Renal cortical epithelial cell (primary cell): ENCODE results near the gene WDR90. TPM values are rescaled to one million over a fixed set of nuclear protein-coding genes. Genes with fewer than 3 reads are reported as not detected.

Experiments used
- DNase-seq: peaks from one replicate; pipeline ENCODE4 v3.0.0-alpha.2; 2011; ENCODE audit warnings: low read depth
- total RNA-seq: library from RNA; depleted of rRNA; stranded (reverse); fragments of >200 nt; gene quantifications from 2 replicates; pipeline ENCODE4 v1.2.3, GENCODE V29; 2014

WDR90 gene
- total RNA-seq, 1 donor from 2014 or later = 18.5 TPM

DNA sequence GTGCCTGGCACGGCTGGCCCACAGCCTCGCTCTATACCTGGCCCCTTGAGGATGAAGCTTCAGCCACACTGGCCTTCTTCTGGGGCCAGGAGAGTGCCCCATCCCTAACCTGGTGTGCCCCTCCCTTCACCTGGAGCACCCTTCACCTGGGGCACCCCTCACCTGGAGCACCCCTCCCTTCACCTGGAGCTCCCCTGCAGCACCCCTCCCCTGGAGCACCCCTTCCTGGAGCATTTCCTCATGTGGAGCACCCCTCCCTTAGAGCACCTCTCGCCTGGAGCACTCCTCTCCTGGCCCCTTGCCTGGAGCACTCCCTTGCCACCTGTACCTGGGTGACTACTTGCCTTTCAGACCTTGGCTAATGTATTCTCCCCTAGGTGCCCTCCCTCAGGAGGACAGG lies 58.9 kb downstream of the WDR90 start:
- no peak for DNase-seq

DNA sequence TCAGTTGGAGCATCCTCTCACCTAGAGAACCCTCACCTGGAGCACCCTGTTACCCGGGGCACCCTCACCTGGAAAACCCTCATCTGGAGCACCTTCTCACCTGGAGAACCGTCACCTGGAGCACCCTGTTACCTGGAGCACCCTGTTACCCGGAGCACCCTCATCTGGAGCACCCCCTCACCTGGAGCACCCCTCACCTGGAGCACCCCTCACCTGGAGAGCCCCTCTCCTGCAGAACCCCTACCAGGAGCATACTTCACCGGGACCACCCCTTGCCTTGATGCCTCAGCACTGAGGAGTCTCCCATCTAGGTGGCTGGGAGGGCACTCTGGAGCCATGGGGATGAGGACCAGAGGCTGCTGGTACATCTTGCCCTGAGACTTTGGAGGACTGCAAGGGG lies 59.8 kb downstream of the WDR90 start:
- no peak for DNase-seq

DNA sequence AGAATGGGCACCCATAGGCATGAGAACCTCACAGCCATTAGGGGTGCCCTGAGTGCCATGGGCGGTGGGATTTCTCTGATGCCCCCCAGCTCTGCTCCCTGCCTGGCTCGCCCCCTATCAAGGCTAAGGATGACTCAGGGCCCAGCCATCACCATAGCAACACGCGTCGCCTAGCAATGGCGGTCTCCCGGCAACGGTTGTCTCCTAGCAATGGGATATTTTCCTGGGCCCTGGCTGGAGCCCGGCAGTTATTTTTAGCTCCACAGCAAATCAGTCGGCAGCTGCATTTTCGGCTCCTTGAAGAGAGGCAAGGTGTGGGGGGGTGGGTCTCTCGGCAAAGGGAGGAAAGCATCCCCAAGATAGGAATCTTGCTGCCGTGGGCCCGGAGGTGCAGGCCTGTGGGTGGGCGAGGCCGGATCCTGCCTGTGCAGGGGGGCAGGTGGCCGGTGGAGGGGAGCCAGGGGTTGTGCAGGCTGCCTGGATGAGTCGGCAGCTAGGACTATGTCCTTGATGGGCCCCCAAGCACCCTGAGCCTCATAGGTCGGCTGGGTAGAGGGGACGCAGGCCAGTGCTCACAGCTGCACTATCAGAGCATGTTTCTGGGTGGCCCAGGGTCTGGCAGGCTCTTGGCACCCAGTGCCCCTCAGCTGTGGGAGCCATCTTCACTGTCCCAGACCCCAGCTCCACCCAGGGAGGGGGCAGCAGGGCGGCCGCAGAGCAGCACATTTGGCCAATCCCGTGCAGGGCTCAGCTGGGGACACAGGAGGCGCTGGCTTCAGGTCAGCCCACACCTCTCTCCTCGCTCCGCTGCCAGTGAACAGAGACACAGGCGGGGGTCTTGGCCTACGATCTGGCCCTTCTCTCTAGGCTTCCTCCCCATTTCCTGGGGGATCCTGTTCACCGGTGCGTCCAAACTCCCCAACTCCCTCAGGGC lies 60.7 kb downstream of the WDR90 start:
- DNase-seq = peak; percentile 44

DNA sequence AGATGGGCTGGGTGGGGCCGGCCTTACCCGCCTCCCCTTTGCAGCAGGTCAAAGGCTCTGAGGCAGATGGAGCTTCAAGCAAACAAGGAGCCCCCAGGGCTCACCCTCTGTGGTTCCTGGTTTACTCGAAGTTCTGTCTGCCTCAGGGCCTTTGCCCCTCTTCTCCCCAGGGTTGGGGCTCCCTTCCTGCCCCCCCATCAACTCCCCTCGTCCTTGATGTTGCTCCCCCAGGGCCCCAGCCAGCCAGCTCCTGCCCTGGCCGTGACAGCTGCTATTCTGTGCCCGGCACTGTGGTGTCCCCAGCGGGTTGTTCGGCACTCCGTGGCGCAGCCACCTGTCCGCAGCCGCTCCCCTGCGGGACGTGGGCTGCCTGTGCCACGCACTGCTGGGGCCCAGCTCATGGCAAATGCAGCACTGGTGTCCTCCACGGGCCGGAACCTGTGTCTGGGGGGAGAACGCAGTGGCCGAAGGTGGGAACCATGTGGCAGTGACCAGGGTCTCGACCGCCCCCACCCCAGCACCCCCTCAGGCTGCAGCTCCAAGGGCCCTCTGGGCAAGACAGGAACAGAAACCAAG lies 61.4 kb downstream of the WDR90 start:
- DNase-seq = no peak

DNA sequence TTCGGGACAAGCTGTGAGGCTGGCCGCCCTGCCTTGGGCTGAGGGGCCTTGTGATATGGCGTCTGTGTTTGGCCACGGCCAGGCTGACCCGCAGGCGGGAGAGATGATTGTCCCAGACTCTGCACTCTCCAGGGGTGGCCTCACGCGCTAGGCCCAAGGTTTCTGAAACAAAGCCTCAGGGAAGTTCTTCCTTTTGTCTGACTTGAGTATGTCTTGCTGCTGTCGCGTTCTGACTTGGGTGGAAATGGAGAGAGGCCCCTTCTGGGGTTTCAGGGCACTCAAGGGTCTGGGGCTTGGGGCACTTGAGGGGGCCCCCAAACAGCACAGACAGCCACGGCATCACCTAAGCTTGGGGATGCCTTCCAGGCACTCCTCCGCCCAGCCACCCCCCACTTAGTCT lies 61.9 kb downstream of the WDR90 start:
- DNase-seq = no peak

DNA sequence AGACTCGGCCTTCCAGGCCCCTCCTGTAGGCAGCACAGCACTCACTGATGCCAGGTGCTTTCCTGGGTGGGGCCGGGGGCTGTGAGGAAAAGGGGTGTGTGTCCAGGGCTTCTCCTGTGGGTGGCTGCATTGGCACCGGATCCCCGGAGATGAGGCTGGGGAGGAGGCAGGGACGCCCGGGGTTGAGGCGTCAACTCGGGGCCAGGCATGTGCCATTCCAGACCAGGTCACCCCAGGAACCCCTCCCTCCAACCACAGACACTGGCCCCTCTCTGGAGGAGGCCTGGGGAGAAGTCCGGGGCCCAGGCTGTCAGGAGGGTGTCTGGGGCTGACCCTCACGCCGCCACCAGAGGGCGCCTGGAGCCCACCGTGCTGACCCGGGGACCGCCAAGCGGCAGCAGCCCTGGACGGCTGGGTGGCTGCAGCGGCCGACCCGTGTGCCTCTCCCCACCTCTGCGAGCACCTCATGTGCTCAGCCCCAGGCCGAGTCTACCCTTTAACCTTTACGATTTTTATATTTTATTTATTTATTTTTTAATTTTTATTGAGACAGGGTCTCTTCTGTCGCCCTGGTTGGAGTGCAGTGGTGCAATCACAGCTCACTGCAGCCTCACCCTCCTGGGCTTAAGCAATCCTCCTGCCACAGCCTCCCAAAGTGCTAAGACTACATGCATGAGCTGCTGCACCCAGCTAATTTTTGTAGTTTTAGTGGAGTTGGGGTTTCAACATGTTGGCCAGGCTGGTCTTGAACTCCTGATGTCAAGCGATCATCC lies 62.6 kb downstream of the WDR90 start:
- peak; percentile 15 for DNase-seq

DNA sequence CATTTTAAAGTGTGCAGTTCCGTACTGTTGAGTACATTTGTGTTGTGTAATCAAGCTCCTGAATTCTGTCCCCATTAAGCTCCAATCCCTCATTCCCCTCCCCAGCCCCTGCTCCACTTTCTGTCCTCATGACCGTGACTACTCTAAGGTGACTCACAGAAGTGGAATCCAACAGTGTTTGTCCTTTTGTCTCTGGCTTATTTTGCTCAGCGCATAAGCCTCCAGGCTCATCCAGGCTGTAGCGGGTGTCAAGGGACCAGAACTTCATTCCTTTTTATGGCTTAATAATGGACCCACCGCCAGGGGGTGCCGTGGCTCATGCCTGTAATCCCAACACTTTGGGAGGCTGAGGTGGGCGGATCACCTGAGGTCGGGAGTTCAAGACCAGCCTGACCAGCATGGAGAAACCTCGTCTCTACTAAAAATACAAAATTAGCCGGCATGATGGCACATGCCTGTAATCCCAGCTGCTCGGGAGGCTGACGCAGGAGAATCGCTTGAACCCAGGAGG lies 63.6 kb downstream of the WDR90 start:
- DNase-seq = peak; percentile 98

DNA sequence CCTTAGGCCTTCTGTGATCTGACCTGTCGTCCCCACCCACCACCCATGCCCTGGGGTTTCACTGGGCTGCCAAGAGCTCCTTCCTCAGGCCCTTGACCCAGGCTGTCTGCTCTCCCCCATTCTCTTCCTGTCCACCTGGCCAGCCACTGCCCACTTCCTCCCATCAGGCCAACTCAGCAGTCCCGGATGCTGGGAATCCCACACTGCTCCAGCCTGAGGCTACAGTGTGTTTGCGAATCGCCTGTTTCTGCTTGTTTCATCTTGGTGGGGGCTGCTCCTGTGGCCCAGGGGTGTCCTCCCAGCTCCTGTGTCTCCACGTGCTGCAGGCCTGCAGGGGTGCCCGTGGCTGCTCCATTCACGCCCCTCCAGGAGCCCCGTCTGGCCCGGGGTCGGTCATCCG lies 64.9 kb downstream of the WDR90 start:
- DNase-seq = no peak

DNA sequence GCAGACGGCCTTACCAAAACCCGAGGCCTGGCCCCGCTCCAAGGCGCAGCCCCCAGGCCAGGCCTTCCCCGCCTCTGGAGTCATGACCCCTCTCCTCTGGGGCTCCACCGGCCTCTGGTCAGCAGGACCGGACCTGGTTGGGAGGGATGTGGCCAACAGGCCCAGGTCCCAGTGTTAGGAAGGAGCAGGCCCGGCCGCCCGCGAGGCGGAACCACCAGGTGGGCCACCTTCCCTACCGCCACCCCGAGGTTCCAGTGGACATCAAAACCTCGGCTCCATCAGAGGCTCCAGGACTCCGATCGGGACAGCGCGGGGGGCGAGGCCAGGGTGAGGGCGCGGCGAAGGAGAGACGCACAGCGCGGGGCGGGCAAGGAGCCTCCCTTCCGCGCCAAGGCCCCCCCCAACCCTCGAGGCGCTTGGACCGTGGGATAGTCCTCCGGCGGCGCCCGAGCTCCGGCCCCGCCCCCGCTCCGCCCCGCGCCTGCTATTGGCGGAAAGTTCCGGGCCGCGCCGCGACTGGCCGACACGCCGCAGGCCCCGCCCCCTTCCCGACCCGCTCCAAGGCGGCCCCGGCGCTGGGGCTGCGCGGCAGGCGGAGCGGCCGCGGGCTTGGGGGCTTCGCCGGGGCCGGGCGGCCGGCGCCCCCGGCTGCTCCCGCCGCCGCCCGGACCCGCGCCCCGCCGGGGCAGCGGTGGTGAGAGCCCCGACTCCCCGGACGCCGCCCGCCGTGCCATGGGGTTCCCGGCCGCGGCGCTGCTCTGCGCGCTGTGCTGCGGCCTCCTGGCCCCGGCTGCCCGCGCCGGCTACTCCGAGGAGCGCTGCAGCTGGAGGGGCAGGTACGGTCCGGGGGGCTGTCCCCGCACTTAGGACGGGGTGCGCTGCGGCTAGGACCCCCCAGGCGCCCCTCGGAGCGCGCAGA lies 65.7 kb downstream of the WDR90 start, which contains the start of gene METRN:
Gene METRN, plus strand, starts transcription at position 561 of the 919 bp plus-strand sequence. Its CDS starts 172 bp downstream, at position 733.
- peak; percentile 30 for DNase-seq

DNA sequence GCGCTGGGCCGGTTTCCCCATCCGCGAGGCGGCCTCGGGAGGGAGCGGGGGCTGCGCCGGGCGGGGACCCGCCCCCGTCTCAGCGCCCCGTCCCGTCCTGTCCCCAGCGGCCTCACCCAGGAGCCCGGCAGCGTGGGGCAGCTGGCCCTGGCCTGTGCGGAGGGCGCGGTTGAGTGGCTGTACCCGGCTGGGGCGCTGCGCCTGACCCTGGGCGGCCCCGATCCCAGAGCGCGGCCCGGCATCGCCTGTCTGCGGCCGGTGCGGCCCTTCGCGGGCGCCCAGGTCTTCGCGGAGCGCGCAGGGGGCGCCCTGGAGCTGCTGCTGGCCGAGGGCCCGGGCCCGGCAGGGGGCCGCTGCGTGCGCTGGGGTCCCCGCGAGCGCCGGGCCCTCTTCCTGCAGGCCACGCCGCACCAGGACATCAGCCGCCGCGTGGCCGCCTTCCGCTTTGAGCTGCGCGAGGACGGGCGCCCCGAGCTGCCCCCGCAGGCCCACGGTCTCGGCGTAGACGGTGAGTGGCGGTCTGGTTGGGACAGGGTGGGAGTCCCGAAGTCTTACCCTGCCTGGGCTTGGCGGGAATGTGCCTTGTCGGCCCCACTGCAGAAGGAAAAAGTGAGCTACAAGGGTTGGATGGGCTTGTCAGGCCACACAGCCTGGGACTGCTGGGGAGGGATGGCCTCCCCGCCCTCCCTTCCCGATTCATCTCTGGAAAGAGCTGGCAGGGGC lies 66.5 kb downstream of the WDR90 start:
- DNase-seq = no peak

DNA sequence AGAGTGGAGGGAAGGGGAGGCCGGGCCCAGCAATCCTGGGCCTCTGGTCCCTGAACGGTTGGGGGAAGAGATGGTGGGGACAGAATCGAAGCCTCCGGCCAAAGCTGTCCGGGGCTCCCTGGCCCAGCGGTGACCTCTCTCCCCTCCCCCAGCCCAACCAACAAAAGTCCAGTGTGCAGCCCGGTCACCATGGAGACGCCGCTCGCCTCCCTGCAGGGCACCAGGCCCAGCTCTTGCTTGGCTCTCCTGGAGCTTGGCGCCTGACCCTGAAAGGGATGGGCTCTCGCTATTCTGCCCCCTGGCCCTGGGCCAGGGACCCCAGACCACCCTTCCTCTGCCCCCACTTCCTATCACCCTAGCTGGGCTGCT lies 67.0 kb downstream of the WDR90 start:
- DNase-seq = peak; percentile 35

DNA sequence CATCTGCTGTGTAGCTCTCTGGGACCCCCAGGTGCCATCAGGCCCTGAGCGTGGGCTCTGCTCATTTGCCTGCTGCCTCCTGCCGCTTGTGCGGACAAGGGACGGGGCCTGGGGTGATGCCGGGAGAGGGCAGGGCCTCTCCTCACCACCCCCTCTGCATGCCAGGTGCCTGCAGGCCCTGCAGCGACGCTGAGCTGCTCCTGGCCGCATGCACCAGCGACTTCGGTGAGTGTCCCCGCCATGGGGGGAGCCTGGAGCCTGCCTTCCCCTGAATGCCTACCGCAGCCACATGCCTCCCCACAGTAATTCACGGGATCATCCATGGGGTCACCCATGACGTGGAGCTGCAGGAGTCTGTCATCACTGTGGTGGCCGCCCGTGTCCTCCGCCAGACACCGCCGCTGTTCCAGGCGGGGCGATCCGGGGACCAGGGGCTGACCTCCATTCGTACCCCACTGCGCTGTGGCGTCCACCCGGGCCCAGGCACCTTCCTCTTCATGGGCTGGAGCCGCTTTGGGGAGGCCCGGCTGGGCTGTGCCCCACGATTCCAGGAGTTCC lies 67.7 kb downstream of the WDR90 start:
- no peak for DNase-seq

Other genes starting within 250 kb of the WDR90 start
- gene DECR2, start 247.5 kb upstream of the WDR90 start, total RNA-seq = 13.0 and 17.5 TPM in 2 replicates
- gene RAB11FIP3, start 223.7 kb upstream of the WDR90 start, total RNA-seq = 20.5 and 72.5 TPM in 2 replicates
- 41.7 and 82.0 TPM in 2 replicates for gene CAPN15, start 121.7 kb upstream of the WDR90 start, total RNA-seq
- 0.05 TPM in 1 of 2 replicates, not detected in the other for gene PRR35, start 89.0 kb upstream of the WDR90 start, total RNA-seq
- gene NHLRC4, start 82.4 kb upstream of the WDR90 start, total RNA-seq = 0.85 TPM in 1 of 2 replicates, not detected in the other
- gene PIGQ, start 79.4 kb upstream of the WDR90 start, total RNA-seq = 30.9 and 68.5 TPM in 2 replicates
- 8.0 and 12.1 TPM in 2 replicates for gene RAB40C, start 59.3 kb upstream of the WDR90 start, total RNA-seq
- 0.35 TPM in 1 of 2 replicates, not detected in the other for gene WFIKKN1, start 18.4 kb upstream of the WDR90 start, total RNA-seq
- gene METTL26, start 13.1 kb upstream of the WDR90 start, total RNA-seq = 54.4 and 93.1 TPM in 2 replicates
- 17.6 and 26.4 TPM in 2 replicates for gene MCRIP2, start 7.5 kb upstream of the WDR90 start, total RNA-seq
- 31.1 and 43.6 TPM in 2 replicates for gene RHOT2, start 18.8 kb downstream of the WDR90 start, total RNA-seq
- 0.94 and 1.6 TPM in 2 replicates for gene RHBDL1, start 26.3 kb downstream of the WDR90 start, total RNA-seq
- gene STUB1, start 31.0 kb downstream of the WDR90 start, total RNA-seq = 78.5 and 115 TPM in 2 replicates
- 33.5 and 52.3 TPM in 2 replicates for gene JMJD8, start 35.0 kb downstream of the WDR90 start, total RNA-seq
- gene WDR24, start 41.0 kb downstream of the WDR90 start, total RNA-seq = 1.4 and 7.9 TPM in 2 replicates
- 0.40 TPM in 1 of 2 replicates, not detected in the other for gene FBXL16, start 56.4 kb downstream of the WDR90 start, total RNA-seq
- 65.8 and 74.7 TPM in 2 replicates for gene METRN, start 65.8 kb downstream of the WDR90 start, total RNA-seq
- gene ANTKMT, start 71.8 kb downstream of the WDR90 start, total RNA-seq = 23.1 and 73.8 TPM in 2 replicates
- gene CCDC78, start 77.1 kb downstream of the WDR90 start, total RNA-seq = 0.69 and 0.70 TPM in 2 replicates
- 10.5 and 24.1 TPM in 2 replicates for gene HAGHL, start 77.7 kb downstream of the WDR90 start, total RNA-seq
- 21.7 and 28.5 TPM in 2 replicates for gene CIAO3, start 91.6 kb downstream of the WDR90 start, total RNA-seq
- 1.3 and 13.5 TPM in 2 replicates for gene MSLN, start 111.4 kb downstream of the WDR90 start, total RNA-seq
- gene RPUSD1, start 139.0 kb downstream of the WDR90 start, total RNA-seq = 22.3 and 35.3 TPM in 2 replicates
- 4.2 and 11.3 TPM in 2 replicates for gene CHTF18, start 139.3 kb downstream of the WDR90 start, total RNA-seq
- gene GNG13, start 151.4 kb downstream of the WDR90 start, total RNA-seq = not detected in 2 replicates